Keratinocyte (primary cell): ENCODE data around the gene FBXL2. TPM values are rescaled to one million over a fixed set of nuclear protein-coding genes. Genes with fewer than 3 reads are reported as not detected.

ENCODE experiments used
- DNase-seq: peaks from one replicate; pipeline ENCODE4 v3.0.0-alpha.2; 2011; ENCODE audit warnings: low read depth, missing footprints, low spot score
- FAIRE-seq: peaks from 2 replicates; lab custom pipeline; 2011; peaks lifted over from hg19 to GRCh38; lab: Jason Lieb, UNC
- H2AFZ ChIP-seq: 2 replicates; pipeline ENCODE4 v1.6.0; 2012; ENCODE audit warnings: low read length, control low read depth, inconsistent platforms; ENCODE audit not compliant: control insufficient read depth
- H3K27ac ChIP-seq: 2 replicates; pipeline ENCODE4 v1.5.1; 2011; ENCODE audit warnings: low read length; ENCODE audit not compliant: control insufficient read depth, insufficient read depth
- H3K27me3 ChIP-seq: 3 replicates; pipeline ENCODE4 v1.6.0; 2011; ENCODE audit warnings: low read length; ENCODE audit not compliant: control insufficient read depth, insufficient read depth; ENCODE audit errors: extremely low read depth
- H3K36me3 ChIP-seq, 2 experiments: 2 replicates in 1 of 2; 3 replicates in 1 of 2; pipeline ENCODE4 v1.5.1; 2011; ENCODE audit warnings: low read length in 2 of 2, mild to moderate bottlenecking in 1 of 2; ENCODE audit not compliant: control insufficient read depth in 2 of 2, insufficient read depth in 2 of 2; ENCODE audit errors: extremely low read depth in 1 of 2
- H3K4me1 ChIP-seq: 3 replicates; pipeline ENCODE4 v1.5.1; 2011; ENCODE audit warnings: low read length; ENCODE audit not compliant: control insufficient read depth, insufficient read depth; ENCODE audit errors: extremely low read depth
- H3K4me2 ChIP-seq: 3 replicates; pipeline ENCODE4 v1.6.0; 2011; ENCODE audit warnings: low read depth, low read length; ENCODE audit not compliant: control insufficient read depth, insufficient read depth; ENCODE audit errors: extremely low read depth
- H3K4me3 ChIP-seq, 3 experiments: fragments of 200-600 bp in 1 of 3; sonication (generic) in 1 of 3; 2 replicates in 2 of 3; 3 replicates in 1 of 3; pipeline ENCODE4 v1.5.1; 2011 to 2016; ENCODE audit warnings: low read length in 3 of 3, mild to moderate bottlenecking in 3 of 3, control low read depth in 2 of 3, inconsistent platforms in 1 of 3, low read depth in 1 of 3, mixed read lengths in 1 of 3, mixed run types in 1 of 3, moderate library complexity in 1 of 3; ENCODE audit not compliant: control insufficient read depth in 2 of 3, insufficient read depth in 2 of 3; ENCODE audit errors: extremely low read depth in 1 of 3
- H3K79me2 ChIP-seq: 2 replicates; pipeline ENCODE4 v1.6.0; 2012; ENCODE audit warnings: low read length; ENCODE audit not compliant: control insufficient read depth, insufficient read depth
- H3K9ac ChIP-seq: 3 replicates; pipeline ENCODE4 v1.6.0; 2011; ENCODE audit warnings: low read length; ENCODE audit not compliant: control insufficient read depth, insufficient read depth; ENCODE audit errors: extremely low read depth
- H3K9me1 ChIP-seq: 3 replicates; pipeline ENCODE4 v1.6.0; 2011; ENCODE audit warnings: low read length; ENCODE audit not compliant: control insufficient read depth, insufficient read depth; ENCODE audit errors: extremely low read depth
- H3K9me3 ChIP-seq: 2 replicates; pipeline ENCODE4 v1.5.1; 2012; ENCODE audit warnings: low read depth, low read length; ENCODE audit not compliant: control insufficient read depth
- H4K20me1 ChIP-seq: 3 replicates; pipeline ENCODE4 v1.6.0; 2011; ENCODE audit warnings: low read length; ENCODE audit not compliant: control insufficient read depth, insufficient read depth; ENCODE audit errors: extremely low read depth
- CTCF ChIP-seq, 3 experiments: IDR thresholded peaks in 1 of 3; conservative IDR thresholded peaks in 1 of 3; optimal IDR thresholded peaks in 1 of 3; 2 replicates in 2 of 3; 3 replicates in 1 of 3; pipeline versions ENCODE3 to v1.5.1; 2011; ENCODE audit warnings: low read length in 3 of 3, mild to moderate bottlenecking in 3 of 3, moderate library complexity in 2 of 3, control low read depth in 1 of 3, inconsistent platforms in 1 of 3; ENCODE audit not compliant: insufficient read depth in 2 of 3; ENCODE audit errors: extremely low read depth in 1 of 3
- EZH2 ChIP-seq: IDR thresholded peaks from one replicate; pipeline ENCODE4 v1.6.1; 2012; ENCODE audit warnings: inconsistent platforms, mild to moderate bottlenecking, low read length, moderate library complexity
- dilution Hi-C: fragments of 300-500 bp; cut with MboI; formaldehyde crosslinking; loops from one replicate; pipeline ENCODE4 v1.7.0; 2020; ENCODE audit warnings: low sequenced_read_pairs; ENCODE audit not compliant: extremely low pct_ligation_motif_present
- polyA plus RNA-seq, 5 experiments: library from polyadenylated mRNA; depleted of rRNA in 3 of 5; stranded (reverse) in 3 of 5; stranded (forward) in 1 of 5; unstranded in 1 of 5; fragments of >200 nt; gene quantifications; 1 replicate in 1 of 5; 2 replicates in 3 of 5; 3 replicates in 1 of 5; pipeline versions ENCODE4 v1.2.1 to v1.2.3, GENCODE V29; 2011 to 2012; ENCODE audit warnings: missing spikeins in 2 of 5, low read depth in 1 of 5, low replicate concordance in 1 of 5

The FBXL2 gene
- polyA plus RNA-seq, 1 donor (not counting 4 experiments of a cell fraction or from before 2014, with no cell fraction given): 25.9 TPM

GRCh38 chr3:33315826-33316225, 38.6 kb downstream of the FBXL2 start:
- Histone ChIP-seq H3K36me3 (peaks cover 0 to 9% of the 10 kb centered on the region in 2 experiments), H3K27ac (no peak overlapping the region), H3K79me2 (peaks cover 15% of the 10 kb centered on the region), H3K9ac (no peak overlapping the region), H4K20me1 (no peaks in the 10 kb centered on the region), H2AFZ (no peak overlapping the region), H3K4me2 (peak overlapping the region; percentile 16), H3K9me3 (no peaks in the 10 kb centered on the region), H3K9me1 (no peaks in the 10 kb centered on the region), H3K4me1 (peaks cover 14% of the 10 kb centered on the region), H3K4me3 (no peak overlapping the region), H3K27me3 (no peaks in the 10 kb centered on the region)
- dilution Hi-C loops: no loop called here
- FAIRE-seq: peak; percentile 76
- no peak for TF ChIP-seq CTCF (optimal IDR thresholded peaks at IDR 0.05 in 1 of 3, IDR thresholded peaks at IDR 0.05 in 1 of 3, conservative IDR thresholded peaks at IDR 0.05 in 1 of 3; ENCODE audit: extremely low read depth in 1 of 3, insufficient read depth in 2 of 3, low read length in 3 of 3)
- TF ChIP-seq EZH2: no peak
- DNase-seq: no peak

DNA sequence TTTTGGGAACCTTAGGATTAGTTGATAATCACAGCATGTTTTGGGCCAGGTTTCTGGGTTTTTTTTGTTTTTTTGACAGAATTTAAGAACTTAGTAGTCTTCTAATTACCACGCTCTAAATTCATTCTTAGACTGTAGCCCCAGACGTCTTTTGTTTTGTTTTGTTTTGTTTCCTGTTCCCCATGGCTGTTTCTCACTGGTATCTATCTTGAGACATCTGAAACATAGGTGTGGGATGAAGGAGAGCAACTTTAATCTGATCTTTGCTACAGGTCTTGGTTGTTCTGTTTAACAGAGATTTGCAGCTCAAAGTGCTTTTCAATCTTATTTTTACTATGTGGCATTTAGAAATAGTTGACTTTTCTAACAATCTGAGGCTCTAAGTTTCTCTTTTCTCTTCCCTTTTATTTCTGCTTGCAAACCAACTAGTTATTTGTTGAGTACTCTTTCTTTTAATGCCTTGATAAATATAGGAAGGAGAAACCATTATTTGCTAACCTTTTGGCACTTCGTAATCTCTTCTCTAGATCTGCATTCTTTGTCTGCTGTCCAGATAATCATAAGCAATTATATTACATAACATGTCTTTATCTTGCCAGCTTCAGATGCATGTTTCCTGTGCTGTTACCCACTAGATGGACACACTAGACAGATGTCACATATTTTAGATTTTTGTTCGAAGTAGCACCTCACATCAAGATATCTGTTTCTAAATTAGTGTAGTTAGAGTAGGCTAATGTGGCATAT, 40.9 kb downstream of the FBXL2 start:
- Histone ChIP-seq H3K36me3 (peaks cover 0 to 6% of the 10 kb centered on the region in 2 experiments), H3K79me2 (peaks cover 13% of the 10 kb centered on the region), H3K4me2 (no peak overlapping the region), H3K27me3 (no peaks in the 10 kb centered on the region), H3K4me3 (no peak overlapping the region), H3K4me1 (peaks cover 14% of the 10 kb centered on the region), H4K20me1 (no peaks in the 10 kb centered on the region), H3K27ac (no peak overlapping the region), H2AFZ (no peak overlapping the region), H3K9ac (no peak overlapping the region), H3K9me1 (no peaks in the 10 kb centered on the region), H3K9me3 (no peaks in the 10 kb centered on the region)
- no peak for DNase-seq
- dilution Hi-C loops: no loop called here
- TF ChIP-seq EZH2 (no peak), CTCF (optimal IDR thresholded peaks at IDR 0.05 in 1 of 3, IDR thresholded peaks at IDR 0.05 in 1 of 3, conservative IDR thresholded peaks at IDR 0.05 in 1 of 3; ENCODE audit: extremely low read depth in 1 of 3, insufficient read depth in 2 of 3, low read length in 3 of 3) (no peak)
- no peak for FAIRE-seq
